ENCODE measurements around the gene RAB18.

Gene RAB18

GRCh38 chr10:27536437-27536836 lies 32.3 kb downstream of the RAB18 start:
- no peak for DNase-seq (ENCODE audit: low read depth)
- no peak for TF ChIP-seq CTCF (conservative IDR thresholded peaks at IDR 0.05; ENCODE audit: low read length)
- H3K4me3 ChIP-seq (ENCODE audit: low read length): no peak overlapping the region

- TF ChIP-seq CTCF (conservative IDR thresholded peaks at IDR 0.05; ENCODE audit: low read length): no peak
- no peak for DNase-seq (ENCODE audit: low read depth)
- no peak overlapping the region for H3K4me3 ChIP-seq (ENCODE audit: low read length)
These were observed 33.1 kb downstream of the RAB18 start for GRCh38 chr10:27537166-27537565.

GRCh38 chr10:27537787-27538186 lies 33.7 kb downstream of the RAB18 start:
- no peak overlapping the region for H3K4me3 ChIP-seq (ENCODE audit: low read length)
- no peak for DNase-seq (ENCODE audit: low read depth)
- no peak for TF ChIP-seq CTCF (conservative IDR thresholded peaks at IDR 0.05; ENCODE audit: low read length)

- TF ChIP-seq CTCF (conservative IDR thresholded peaks at IDR 0.05; ENCODE audit: low read length): no peak
- no peak overlapping the region for H3K4me3 ChIP-seq (ENCODE audit: low read length)
- DNase-seq (ENCODE audit: low read depth): no peak
These were observed 36.6 kb downstream of the RAB18 start for GRCh38 chr10:27540672-27541071.

- DNase-seq (ENCODE audit: low read depth): no peak
- H3K4me3 ChIP-seq (ENCODE audit: low read length): no peak overlapping the region
These were observed 38.0 kb downstream of the RAB18 start for GRCh38 chr10:27541796-27542729.

GRCh38 chr10:27542812-27543211 lies 38.7 kb downstream of the RAB18 start:
- DNase-seq (ENCODE audit: low read depth): peak; percentile 62
- TF ChIP-seq CTCF (conservative IDR thresholded peaks at IDR 0.05; ENCODE audit: low read length): no peak
- no peak overlapping the region for H3K4me3 ChIP-seq (ENCODE audit: low read length)

More at GRCh38 chr10:27541796-27542729, 38.0 kb downstream of the RAB18 start:
- TF ChIP-seq CTCF (conservative IDR thresholded peaks at IDR 0.05; ENCODE audit: low read length): no peak

GRCh38 chr10:27547047-27547446 lies 42.9 kb downstream of the RAB18 start:
- H3K4me3 ChIP-seq (ENCODE audit: low read length): no peak overlapping the region
- DNase-seq (ENCODE audit: low read depth): no peak
- no peak for TF ChIP-seq CTCF (conservative IDR thresholded peaks at IDR 0.05; ENCODE audit: low read length)

Data from AG10803 (cell line).